ENCODE measurements around the gene DIRAS1. TPM values are rescaled to one million over a fixed set of nuclear protein-coding genes. Genes with fewer than 3 reads are reported as not detected.

Gene DIRAS1
- total RNA-seq, 1 experiment from 2014 or later: 25.0 TPM

DNA sequence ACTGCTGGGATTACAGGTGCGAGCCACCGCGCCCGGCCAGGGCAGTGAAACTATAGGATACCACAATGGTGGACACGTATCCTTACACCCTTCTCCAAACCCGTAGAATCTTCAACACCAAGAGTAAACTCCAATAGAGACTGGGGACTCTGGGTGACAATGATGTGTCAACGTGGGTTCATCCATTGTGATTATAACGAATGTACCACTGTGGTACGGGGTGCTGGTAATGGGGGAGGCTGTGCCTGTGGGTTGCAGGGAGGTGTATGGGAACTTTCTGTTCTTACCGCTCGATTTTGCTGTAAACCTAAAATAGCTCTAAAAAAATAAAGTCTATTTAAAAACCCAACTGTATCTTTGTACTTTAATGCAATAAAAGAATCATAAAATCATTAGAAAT lies 30.3 kb downstream of the DIRAS1 start:
- Mint-ChIP-seq H3K27me3 (ENCODE audit: low read depth) (no peaks in the 10 kb centered on the region), H3K36me3 (no peaks in the 10 kb centered on the region), H3K4me3 (no peak overlapping the region), H3K9me3 (no peaks in the 10 kb centered on the region), H3K4me1 (no peaks in the 10 kb centered on the region), H3K27ac (no peak overlapping the region)
- no peak for DNase-seq (ENCODE audit: low spot score)
- ChIA-PET POLR2A (no interaction called here), CTCF (no interaction called here)
- ATAC-seq: no peak
- no peak for TF ChIP-seq FOXJ3 (CRISPR knock-in tag; IDR thresholded peaks at IDR 0.05; ENCODE audit: borderline replicate concordance)

- H3K36me3 Mint-ChIP-seq: peaks cover 3% of the 10 kb centered on the region; the same call in 1 of the 2 replicates
- H3K27me3 Mint-ChIP-seq (ENCODE audit: low read depth): no peaks in the 10 kb centered on the region
- no peak for DNase-seq (ENCODE audit: low spot score)
- ATAC-seq: no peak
- H3K27ac Mint-ChIP-seq: no peak overlapping the region
- peaks cover 3% of the 10 kb centered on the region; the same call in 1 of the 2 replicates for H3K9me3 Mint-ChIP-seq
- POLR2A ChIA-PET: no interaction called here
- no peaks in the 10 kb centered on the region for H3K4me1 Mint-ChIP-seq
- CTCF ChIA-PET: interaction anchor here (0.8 kb wide), 1 partner anchor 38 kb away, joined by 5 read pairs; no protein-coding TSS in a partner anchor
- TF ChIP-seq E2F1 (CRISPR knock-in tag; IDR thresholded peaks at IDR 0.05) (no peak), ZNF219 (CRISPR knock-in tag; IDR thresholded peaks at IDR 0.05; ENCODE audit: borderline replicate concordance) (no peak), TEAD4 (CRISPR knock-in tag; IDR thresholded peaks at IDR 0.05) (no peak), PRRX2 (CRISPR knock-in tag; IDR thresholded peaks at IDR 0.05) (no peak), SOX15 (CRISPR knock-in tag; IDR thresholded peaks at IDR 0.05) (no peak), RELA (CRISPR knock-in tag; IDR thresholded peaks at IDR 0.05; ENCODE audit: borderline replicate concordance) (no peak), HMGA2 (CRISPR knock-in tag; IDR thresholded peaks at IDR 0.05) (no peak), ETV6 (CRISPR knock-in tag; IDR thresholded peaks at IDR 0.05) (no peak), ATF2 (CRISPR knock-in tag; IDR thresholded peaks at IDR 0.05; ENCODE audit: borderline replicate concordance, low read depth) (no peak), TEAD1 (CRISPR knock-in tag; IDR thresholded peaks at IDR 0.05) (no peak), MXD4 (CRISPR knock-in tag; IDR thresholded peaks at IDR 0.05; ENCODE audit: borderline replicate concordance) (no peak), JAZF1 (CRISPR knock-in tag; IDR thresholded peaks at IDR 0.05) (no peak)
- TF ChIP-seq, protein P1, sequence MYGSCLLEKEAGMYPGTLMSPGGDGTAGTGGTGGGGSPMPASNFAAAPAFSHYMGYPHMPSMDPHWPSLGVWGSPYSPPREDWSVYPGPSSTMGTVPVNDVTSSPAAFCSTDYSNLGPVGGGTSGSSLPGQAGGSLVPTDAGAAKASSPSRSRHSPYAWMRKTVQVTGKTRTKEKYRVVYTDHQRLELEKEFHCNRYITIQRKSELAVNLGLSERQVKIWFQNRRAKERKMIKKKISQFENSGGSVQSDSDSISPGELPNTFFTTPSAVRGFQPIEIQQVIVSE (CRISPR knock-in tag; IDR thresholded peaks at IDR 0.05; ENCODE audit: borderline replicate concordance): no peak
- TF ChIP-seq, protein P2, sequence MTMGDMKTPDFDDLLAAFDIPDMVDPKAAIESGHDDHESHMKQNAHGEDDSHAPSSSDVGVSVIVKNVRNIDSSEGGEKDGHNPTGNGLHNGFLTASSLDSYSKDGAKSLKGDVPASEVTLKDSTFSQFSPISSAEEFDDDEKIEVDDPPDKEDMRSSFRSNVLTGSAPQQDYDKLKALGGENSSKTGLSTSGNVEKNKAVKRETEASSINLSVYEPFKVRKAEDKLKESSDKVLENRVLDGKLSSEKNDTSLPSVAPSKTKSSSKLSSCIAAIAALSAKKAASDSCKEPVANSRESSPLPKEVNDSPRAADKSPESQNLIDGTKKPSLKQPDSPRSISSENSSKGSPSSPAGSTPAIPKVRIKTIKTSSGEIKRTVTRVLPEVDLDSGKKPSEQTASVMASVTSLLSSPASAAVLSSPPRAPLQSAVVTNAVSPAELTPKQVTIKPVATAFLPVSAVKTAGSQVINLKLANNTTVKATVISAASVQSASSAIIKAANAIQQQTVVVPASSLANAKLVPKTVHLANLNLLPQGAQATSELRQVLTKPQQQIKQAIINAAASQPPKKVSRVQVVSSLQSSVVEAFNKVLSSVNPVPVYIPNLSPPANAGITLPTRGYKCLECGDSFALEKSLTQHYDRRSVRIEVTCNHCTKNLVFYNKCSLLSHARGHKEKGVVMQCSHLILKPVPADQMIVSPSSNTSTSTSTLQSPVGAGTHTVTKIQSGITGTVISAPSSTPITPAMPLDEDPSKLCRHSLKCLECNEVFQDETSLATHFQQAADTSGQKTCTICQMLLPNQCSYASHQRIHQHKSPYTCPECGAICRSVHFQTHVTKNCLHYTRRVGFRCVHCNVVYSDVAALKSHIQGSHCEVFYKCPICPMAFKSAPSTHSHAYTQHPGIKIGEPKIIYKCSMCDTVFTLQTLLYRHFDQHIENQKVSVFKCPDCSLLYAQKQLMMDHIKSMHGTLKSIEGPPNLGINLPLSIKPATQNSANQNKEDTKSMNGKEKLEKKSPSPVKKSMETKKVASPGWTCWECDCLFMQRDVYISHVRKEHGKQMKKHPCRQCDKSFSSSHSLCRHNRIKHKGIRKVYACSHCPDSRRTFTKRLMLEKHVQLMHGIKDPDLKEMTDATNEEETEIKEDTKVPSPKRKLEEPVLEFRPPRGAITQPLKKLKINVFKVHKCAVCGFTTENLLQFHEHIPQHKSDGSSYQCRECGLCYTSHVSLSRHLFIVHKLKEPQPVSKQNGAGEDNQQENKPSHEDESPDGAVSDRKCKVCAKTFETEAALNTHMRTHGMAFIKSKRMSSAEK (CRISPR knock-in tag; IDR thresholded peaks at IDR 0.05; ENCODE audit: borderline replicate concordance): no peak
- TF ChIP-seq, protein P3, sequence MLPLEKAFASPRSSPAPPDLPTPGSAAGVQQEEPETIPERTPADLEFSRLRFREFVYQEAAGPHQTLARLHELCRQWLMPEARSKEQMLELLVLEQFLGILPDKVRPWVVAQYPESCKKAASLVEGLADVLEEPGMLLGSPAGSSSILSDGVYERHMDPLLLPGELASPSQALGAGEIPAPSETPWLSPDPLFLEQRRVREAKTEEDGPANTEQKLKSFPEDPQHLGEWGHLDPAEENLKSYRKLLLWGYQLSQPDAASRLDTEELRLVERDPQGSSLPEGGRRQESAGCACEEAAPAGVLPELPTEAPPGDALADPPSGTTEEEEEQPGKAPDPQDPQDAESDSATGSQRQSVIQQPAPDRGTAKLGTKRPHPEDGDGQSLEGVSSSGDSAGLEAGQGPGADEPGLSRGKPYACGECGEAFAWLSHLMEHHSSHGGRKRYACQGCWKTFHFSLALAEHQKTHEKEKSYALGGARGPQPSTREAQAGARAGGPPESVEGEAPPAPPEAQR (CRISPR knock-in tag; IDR thresholded peaks at IDR 0.05): no peak
- TF ChIP-seq, protein P4, sequence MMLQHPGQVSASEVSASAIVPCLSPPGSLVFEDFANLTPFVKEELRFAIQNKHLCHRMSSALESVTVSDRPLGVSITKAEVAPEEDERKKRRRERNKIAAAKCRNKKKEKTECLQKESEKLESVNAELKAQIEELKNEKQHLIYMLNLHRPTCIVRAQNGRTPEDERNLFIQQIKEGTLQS (CRISPR knock-in tag; conservative IDR thresholded peaks at IDR 0.05): no peak
- H3K4me3 Mint-ChIP-seq: no peak overlapping the region
Observed at GRCh38 chr19:2686360-2686759, 34.8 kb downstream of the DIRAS1 start.

All from WTC11 (cell line).